Measurements from ENCODE around the gene DLGAP4.
"Not testable (repeated sequence)": the region's sequence is repeated elsewhere in the genome, so short reads cannot be mapped to it uniquely, and the experiment has no call there.

DLGAP4 gene

DNA sequence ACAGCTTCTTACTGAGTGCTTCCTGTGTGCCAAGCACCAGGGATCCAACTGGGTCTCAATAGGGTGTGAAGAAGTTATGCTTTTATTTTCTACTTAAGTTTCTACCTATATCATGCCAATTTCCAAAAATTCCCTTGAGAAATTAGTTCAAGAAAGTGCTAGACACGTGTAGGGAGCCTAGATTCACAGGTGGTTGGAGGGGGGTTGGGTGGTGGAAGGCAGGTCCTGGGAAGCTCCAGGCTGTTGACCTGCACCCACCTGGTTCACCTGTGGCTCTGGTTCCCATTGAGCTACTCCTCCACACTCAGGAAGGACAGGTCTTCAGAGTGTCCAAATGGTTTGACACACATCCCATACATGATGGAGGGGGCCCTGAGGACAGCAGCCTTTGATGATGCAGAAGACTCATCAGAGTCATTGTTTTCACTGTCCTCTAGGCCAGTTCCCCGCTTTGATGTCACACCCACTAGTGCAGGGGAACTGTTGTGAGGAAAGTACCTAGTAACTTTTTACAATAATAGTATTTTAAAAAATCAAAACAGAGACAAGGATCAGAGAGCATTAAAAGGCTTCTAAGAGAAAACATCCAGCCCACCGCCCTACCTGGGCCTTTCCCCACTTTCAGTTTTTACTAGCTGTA lies 195.3 kb downstream of the DLGAP4 start:
- DNase-seq (ENCODE audit: low spot score): no peak

DNA sequence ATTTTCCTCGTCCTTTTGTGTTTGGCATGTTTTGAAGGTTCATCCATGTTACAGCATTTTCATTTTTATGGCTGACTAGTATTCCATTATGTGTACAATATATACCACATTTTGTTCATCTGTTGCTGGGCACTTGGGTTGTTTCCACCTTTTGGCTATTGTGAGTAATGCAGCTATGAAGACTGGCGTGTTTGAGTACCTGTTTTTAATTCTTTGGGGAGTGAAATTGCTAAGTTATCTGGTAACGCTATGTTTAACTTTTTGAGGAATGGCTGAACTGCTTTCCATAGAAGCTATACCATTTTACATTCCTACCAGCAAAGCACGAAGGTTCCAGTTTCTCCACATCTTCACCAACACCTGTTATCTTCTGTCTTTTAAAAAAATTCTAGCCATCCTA lies 198.2 kb downstream of the DLGAP4 start:
- DNase-seq (ENCODE audit: low spot score): no peak

DNA sequence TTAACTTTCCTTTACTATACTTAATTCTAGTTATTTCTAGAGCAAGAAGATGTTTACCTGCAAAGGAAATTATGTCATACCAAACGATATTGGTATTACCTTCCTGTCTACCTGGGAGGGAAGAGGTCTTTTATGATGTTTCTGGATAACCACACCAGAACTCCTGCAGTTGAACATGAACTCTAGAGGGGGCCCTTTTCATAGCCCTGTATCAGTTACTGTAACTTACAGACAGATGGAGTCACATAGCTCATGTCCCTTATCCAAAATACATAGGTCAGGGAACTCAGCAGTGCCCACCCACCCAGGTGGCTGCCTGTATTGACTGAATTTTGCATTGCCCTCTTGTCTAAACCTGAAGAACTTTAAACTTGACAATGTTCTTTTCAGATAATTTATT lies 200.1 kb downstream of the DLGAP4 start:
- DNase-seq (ENCODE audit: low spot score): no peak

DNA sequence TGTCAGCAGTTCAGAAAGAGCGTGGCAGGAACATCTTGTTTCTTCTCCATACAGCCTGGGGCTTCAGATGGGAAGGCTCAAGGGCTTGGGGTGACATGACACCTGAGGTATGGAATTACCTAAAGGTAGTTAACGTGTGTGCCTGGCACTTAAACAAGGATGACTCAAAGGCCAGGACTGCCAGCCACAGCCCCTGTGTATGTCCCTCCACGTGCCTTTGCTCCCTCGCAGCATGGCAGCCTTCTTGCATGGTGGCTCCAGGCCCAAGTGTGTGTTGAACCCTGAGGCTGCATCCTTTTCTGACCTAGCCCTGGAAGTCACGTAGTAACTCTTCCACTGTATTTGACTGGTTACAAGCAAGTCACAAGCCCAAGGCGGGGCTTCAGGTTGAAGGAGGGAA lies 201.6 kb downstream of the DLGAP4 start:
- no peak for DNase-seq (ENCODE audit: low spot score)

DNA sequence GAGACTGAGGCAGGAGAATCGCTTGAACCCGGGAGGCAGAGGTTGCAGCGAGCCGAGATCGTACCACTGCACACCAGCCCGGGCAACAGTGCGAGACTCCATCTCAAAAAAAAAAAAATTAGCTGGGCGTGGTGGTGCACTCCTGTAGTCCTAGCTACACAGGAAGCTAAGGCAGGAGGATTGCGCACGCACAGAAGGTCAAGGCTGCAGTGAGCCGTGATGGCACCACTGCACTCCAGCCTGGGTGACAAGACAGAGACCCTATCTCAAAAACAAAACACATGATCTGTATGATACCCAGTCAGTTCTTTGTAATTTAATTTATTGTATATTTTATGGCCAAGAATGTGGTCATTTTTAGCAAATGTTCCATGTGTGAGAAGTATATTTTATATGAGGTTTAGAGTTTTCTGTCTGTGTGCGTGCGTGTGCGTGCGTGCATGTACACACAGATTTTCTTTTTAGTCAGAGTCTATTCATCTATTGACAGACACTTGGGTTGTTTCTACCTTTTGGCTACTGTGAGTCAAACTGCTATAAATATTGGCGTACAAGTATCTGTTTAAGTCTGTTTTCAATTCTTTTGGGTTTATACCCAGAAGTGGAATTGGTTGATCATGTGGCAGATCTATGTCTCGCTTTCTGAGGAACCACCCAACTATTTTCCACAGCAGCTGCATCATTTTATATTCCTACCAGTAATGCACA lies 213.0 kb downstream of the DLGAP4 start:
- DNase-seq (ENCODE audit: low spot score): no peak

DNA sequence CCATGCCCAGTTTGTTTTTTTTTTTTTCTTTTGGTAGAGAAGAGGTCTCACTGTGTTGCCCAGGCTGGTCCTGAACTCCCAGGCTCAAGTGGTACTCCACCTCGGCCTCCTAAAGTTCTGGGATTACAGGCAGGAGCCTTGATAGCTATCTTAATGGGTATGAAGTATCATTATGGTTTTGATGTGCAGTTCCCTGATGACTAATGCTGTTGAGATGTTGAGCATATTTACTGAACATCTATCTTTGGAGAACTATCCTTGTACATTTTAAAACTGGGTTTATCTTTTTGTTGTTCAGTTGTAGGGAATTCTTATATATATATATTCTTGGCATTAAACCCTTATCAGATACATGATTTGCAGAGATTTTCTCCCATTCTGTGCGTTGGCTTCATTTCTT lies 213.8 kb downstream of the DLGAP4 start:
- no peak for DNase-seq (ENCODE audit: low spot score)

DNA sequence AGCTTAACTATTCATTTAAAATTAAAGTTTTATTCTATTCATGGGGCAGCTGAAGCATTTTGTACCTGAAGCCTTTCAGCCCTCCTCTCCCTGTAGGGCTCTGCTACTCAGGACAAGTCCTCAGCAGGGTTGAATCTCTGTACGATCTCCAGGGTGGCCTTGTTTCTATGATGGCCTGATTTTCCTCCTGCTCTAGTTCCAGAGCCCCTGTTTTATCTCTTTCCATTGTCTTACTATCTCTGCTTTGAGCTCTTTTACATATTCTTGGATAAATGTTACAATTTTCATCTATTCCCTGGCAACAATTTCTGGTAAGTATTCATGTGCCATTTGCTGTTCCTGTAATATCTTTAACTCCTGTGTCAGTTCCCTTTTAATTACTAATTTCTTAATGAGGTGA lies 215.4 kb downstream of the DLGAP4 start:
- no peak for DNase-seq (ENCODE audit: low spot score)

DNA sequence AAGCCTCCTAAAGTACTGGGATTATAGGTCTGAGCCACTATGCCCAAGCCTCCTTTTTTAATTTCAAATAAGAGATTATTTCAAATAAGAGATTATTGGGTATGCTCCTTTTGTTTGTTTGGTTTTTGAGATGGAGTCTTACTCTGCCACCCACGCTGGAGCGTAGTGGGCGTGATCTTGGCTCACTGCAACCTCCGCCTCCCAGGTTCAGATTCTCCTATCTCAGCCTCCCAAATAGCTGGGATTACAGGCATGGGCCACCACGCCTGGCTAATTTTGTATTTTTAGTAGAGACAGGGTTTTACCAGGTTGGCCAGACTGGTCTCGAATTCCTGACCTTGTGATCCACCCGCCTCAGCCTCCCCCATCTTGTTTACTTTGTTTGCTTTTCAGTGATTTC lies 216.3 kb downstream of the DLGAP4 start:
- not testable (repeated sequence) for DNase-seq (ENCODE audit: low spot score)

DNA sequence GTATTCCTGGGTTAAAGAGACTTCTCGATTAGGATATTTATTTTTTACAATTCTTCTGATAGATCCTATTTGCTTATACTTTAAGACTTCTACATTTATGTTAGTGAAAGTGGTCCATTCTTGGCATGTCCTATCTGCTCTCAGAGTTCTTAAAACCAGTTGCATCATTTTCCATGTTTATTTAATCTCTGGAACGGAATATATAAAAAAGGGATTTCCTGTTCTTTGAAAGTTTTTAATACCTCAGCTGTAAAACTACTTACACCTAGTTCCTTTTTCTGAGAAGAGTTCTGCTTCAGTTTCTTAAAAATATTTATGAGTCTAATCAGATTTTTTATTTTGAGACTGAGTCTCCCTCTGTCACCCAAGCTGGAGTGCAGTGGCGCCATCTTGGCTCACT lies 217.2 kb downstream of the DLGAP4 start:
- DNase-seq (ENCODE audit: low spot score): no peak

DNA sequence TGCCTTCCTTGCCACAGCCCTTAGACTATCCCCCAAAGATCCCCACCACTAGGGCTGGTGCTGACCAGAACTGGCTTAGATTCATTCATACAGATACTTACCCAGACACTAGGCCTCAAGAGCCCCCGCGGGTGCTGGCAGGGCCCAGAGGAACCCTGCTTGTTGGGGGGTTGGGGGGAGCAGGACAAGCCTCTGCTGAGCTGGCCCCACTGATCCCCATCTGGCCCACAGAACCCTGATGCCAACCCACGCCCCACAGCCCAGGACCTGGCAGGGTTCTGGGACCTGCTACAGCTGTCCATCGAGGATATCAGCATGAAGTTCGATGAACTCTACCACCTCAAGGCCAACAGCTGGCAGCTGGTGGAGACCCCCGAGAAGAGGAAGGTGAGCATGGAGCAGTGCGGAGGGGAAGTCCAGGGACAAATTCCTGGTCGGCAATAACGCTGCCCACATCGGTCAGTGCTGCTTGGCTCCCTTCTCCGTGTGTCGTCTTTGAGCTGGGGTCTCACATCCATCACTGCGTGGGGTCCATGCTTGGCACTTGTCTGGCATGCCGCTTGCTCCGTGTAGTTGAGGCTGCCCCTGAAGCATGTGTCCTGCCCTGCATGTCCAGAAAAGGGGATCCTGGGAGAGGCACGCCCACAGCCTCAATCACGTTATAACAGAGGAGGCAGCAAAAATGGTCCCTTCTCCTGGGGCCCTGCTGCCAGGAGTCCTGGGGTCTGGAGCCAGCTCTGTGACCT lies 219.7 kb downstream of the DLGAP4 start:
- no peak for DNase-seq (ENCODE audit: low spot score)

DNA sequence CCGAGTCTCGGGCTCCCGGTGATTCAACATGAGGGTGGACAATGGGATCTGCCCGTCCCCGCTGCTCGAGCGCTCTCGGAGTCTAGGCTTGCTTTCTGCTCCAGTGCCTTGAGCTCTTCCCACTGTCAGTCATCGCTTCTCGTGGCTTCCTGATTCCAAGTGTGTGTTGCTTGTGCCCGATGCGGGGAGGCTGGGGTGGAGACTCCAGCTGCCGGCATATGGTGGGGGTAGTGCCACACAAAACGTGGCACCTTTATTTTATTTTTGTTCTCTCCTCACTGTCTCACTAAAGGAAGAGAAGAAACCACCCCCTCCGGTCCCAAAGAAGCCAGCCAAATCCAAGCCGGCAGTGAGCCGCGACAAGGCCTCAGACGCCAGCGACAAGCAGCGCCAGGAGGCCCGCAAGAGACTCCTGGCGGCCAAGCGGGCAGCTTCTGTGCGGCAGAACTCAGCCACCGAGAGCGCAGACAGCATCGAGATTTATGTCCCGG lies 220.4 kb downstream of the DLGAP4 start:
- no peak for DNase-seq (ENCODE audit: low spot score)

DNA sequence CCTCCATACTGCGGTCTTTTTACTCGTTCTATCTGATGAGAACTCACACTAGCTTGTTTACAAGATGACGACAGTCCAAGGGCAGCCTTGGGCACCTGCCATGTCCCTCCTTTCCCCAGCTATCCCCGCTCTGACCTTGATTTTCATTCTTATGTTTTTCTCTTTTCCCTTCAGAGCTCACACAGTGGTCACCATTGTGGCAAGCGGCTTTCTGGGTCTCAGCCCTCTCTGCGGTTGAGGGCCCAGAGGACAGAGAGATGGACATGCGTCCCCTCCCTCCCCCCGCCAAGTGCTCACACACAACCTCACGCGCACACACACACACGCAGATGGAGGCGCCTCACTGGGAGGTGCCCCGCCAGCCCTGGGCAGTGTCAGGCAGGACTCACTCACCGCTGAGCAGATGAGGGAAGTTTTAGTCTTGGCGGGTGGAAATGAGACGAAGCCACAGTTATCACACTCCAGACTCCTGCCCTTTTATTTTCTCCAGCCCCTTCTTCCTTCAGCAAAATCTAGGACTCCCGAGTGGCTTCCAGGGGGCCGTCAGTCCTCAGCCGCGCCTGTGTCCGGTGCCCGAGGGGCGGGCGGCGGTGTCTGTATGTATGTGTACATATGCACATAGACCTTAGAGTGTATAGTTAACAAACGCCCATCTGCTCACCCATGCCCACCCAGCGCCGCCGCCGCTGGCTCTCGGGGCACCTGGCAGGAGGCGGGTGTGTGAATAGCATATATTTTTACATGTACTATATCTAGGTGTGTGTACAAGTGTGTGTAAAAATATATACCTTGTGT lies 221.4 kb downstream of the DLGAP4 start:
- no peak for DNase-seq (ENCODE audit: low spot score)

DNA sequence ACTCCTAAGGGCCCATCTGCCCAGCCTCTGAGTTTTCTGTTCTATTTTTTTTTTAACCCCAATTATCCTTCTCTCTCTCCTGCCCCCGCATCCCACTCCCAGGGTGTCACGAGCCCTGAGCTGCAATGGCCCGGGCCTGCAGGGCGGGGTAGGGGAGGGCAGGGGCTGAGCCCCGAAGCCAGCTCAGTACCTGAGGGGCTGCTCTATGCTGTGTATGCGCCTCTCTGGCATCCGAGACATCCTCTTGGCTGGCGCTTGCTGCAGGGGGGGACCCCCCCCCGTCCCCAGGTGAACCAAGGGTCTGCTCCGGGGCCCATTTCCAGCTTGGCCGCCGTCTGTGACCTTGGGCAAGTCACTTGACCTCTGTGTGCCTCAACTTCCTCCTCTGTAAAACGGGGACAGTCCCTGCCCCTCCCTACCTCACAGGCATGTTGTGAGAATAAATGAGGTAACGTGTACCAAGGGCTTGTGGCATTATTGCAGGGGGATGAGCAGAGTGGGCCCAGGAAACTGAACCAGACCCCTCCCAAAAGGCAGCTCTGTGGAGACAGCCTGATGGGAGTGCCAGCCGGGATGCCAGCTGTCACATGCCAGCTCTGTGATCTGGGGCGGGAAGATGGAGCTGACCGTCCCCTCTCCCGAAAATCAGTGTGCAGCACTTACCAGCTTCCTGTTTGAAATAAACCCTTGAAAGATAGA lies 222.2 kb downstream of the DLGAP4 start:
- DNase-seq (ENCODE audit: low spot score): no peak

DNA sequence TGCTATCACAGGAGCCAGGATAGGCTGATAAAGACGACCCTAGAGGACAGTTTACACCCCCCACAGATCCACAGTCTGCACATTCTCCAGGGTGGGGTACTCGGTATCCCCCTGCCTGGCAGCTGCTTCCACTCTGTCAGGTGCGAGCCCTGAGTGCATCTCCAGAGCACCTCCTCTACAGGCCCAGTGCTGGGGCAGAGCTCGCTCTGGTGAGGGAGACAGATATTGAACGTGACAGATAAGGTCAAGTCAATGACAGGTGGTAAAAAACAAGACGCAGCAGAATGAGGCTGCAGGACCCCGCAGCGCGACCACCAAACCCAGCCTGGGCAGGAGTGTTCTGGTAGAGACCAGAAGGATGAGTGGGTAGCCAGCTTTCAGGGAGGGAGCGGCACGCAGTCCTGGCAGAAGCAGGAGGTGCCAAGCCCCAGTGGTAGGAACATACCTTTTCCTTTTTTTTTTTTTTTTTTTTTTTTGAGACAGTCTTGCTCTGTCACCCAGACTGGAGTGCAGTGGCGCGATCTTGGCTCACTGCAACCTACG lies 222.8 kb downstream of the DLGAP4 start:
- DNase-seq (ENCODE audit: low spot score): no peak

DNA sequence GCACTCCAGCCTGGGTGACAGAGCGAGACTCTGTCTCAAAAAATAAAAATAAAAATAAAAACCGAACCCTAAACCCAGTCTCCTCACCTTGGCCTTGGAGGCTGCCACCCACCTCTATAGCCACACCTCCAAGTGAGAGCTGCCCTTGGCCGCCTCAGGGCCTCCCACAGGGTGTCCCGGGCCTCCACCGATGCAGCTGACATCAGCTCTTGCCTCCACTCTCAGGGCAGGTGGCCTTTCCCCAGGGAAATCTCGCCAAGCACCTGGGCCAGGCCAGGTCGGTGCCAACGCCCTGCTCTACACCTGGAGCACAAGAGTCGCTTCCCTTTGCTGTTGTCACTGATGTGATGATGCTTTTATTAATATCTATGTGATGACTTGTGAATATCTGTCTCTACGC lies 226.2 kb downstream of the DLGAP4 start:
- no peak for DNase-seq (ENCODE audit: low spot score)

DNA sequence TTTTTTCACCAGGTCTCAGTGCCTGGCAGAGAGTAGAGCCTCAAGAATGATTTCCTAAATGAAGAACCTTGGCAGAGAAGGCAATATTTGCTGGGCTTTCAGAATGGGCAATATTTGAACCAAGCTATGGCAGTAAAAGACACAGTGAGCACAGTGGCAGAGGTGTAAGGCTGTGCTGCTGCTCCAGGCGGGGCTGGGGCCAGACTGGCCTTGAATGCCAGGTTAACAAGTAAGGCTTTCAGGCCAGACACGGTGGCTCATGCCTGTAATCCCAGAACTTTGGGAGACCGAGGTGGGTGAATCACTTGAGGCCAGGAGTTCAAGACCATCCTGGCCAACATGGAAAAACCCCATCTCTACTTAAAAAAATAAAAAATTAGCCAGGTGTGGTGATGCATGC lies 226.7 kb downstream of the DLGAP4 start:
- no peak for DNase-seq (ENCODE audit: low spot score)

DNA sequence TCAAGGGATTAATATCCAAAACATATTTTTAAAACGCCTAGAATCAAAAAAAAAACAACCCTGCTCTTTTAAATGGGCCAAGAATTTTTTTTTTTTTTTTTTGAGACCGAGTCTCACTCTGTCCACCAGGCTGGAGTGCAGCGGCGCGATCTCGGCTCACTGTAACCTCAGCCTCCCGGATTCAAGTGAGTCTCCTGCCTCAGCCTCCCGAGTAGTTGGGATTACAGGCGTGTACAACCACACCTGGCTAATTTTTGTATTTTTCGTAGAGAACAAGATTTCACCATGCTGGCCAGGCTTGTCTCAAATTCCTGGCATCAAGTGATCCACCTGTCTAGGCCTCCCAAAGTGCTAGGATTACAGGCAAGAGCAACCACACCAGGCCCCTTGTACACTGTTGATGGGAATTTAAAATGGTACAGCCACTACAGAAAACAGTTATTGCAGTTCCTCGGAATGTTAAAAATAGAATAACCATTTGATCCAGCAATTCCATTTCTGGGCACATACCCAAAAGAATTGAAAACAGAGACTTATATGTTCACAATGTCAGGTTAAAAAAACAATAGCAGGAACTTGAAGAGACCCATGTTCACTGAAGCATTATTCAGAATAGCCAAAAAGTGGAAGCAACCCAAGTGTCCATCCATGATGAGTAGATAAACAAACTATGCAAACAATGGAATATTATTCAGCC lies 232.0 kb downstream of the DLGAP4 start:
- DNase-seq (ENCODE audit: low spot score): no peak

DNA sequence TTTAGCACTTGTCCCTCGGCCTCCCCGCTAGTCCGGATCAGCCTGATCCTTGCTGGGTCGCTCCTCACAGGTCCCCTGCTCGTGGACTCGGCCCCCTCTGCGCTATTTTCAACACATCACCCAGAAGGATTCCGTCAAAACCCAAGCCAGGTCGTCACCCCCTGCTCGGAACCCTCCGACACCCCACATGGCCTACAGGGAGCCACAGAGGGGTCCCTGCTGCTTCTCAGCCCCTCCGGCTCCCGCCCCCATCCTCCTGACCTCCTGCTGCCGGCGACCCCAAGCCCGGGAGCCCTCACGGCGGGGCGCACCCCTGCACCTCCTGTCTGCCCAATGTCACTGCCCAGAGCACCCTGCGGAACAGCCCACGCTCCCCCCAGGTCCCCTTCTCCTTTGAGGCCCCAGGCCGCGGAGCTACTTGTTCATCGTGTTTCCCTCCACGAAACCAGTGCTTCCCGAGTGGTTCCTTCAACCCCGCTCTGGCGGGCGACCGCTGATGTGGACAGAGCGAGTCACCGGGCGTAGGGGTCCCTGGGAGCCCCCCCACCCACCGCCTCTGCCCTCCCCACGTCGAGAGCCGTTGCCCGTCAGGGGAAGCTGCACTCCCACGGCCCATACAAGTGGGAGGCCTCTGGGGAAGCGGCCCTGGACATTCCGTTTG lies 234.5 kb downstream of the DLGAP4 start:
- no peak for DNase-seq (ENCODE audit: low spot score)

DNA sequence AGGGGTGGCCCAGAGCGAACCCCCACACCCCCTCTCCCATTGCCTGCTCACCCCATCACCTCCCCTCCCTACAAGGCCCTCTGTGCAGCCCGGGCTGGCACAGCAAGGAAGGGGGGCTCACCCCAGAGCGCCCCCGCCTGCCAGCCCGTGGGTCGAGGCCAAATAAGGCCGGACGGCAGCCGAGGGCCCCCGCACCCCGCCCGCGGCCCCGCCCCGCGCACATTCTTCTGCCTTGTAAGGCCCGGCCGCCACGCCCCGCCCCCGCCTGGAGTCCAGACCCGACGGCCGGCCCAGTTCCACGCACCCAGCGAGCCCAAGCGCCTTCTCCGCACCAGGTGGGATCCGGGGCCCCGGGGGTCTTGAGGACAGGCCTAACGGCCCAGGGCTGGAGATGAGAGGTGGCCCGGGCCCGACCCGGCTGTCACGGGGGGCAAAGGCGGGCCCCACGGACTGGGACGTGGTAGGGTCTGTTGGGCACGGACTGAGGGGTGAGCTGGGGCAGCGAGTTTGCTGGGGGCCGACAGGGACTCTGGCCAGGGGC lies 235.2 kb downstream of the DLGAP4 start, which contains the start of gene MYL9:
Gene MYL9 (plus strand): TSS at position 293 of the 541 bp plus-strand sequence. CDS start 3,366 bp downstream, outside the sequence.
- DNase-seq (ENCODE audit: low spot score): no peak

Data from CD4-positive, alpha-beta T cell treated with Interleukin-6 at 100 ng/mL for 8 hours (primary cell).